Measurements from ENCODE around the gene GPANK1. TPM values are rescaled to one million over a fixed set of nuclear protein-coding genes. Genes with fewer than 3 reads are reported as not detected.

Gene GPANK1
- total RNA-seq, 4 donors from 2014 or later: 22.3 to 32.5 (median 24.3) TPM

DNA sequence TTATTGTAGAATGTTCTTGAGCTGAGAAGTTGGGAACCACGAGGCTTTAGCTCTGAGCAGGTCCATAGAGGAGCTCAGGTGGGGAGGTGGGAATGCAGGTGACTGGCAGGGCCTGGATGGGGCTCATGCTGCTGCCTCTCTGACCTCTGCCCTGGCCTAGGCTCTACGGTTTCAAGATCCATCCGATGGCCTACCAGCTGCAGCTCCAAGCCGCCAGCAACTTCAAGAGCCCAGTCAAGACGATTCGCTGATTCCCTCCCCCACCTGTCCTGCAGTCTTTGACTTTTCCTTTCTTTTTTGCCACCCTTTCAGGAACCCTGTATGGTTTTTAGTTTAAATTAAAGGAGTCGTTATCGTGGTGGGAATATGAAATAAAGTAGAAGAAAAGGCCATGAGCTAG lies 4.9 kb upstream of the GPANK1 start, which contains the start of gene LY6G5B:
LY6G5B (plus strand) TSS at position 301 of the 400 bp plus-strand sequence. CDS start 975 bp downstream, outside the sequence.
- WGBS, 2 donors: 81 to 88% methylated on average over 8 of the region's 8 CpGs
- intact Hi-C loops (cut with DNase I; ENCODE audit: low total_unique reads): no loop called here
- DNase-seq (ENCODE audit: low spot score in 2 of 2): no peak

DNA sequence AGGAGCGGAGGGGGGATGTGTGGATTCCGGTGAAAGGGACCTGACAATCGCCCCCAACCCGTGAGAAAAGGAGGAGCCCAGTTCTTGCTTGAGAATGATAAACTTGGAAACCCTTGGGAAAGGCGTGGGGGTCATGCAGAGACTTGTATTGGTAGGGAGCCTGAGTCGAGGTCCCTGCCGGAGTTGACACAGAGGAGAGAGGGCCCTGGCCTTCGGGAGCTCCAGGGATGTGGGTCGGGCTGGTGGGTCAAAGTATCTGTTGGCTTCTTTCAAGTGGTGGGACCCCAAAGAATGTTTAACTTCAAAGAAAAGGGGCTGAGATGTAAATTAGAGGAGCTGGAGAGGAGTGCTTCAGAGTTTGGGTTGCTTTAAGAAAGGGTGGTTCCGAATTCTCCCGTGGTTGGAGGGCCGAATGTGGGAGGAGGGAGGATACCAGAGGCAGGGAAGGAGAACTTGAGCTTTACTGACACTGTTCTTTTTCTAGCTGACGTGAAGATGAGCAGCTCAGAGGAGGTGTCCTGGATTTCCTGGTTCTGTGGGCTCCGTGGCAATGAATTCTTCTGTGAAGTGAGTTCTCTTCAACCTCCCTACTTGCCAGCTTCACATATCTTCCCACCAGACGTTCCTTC lies 1.7 kb upstream of the GPANK1 start:
- 2 to 3% methylated on average over 15 of the region's 15 CpGs for WGBS, 2 donors
- H3K4me3 ChIP-seq (ENCODE audit: low read depth, poor library complexity, severe bottlenecking): peak overlapping the region; percentile 72
- DNase-seq (ENCODE audit: low spot score in 2 of 2): no peak
- intact Hi-C loops (cut with DNase I; ENCODE audit: low total_unique reads): no loop called here
- TF ChIP-seq, protein P1, sequence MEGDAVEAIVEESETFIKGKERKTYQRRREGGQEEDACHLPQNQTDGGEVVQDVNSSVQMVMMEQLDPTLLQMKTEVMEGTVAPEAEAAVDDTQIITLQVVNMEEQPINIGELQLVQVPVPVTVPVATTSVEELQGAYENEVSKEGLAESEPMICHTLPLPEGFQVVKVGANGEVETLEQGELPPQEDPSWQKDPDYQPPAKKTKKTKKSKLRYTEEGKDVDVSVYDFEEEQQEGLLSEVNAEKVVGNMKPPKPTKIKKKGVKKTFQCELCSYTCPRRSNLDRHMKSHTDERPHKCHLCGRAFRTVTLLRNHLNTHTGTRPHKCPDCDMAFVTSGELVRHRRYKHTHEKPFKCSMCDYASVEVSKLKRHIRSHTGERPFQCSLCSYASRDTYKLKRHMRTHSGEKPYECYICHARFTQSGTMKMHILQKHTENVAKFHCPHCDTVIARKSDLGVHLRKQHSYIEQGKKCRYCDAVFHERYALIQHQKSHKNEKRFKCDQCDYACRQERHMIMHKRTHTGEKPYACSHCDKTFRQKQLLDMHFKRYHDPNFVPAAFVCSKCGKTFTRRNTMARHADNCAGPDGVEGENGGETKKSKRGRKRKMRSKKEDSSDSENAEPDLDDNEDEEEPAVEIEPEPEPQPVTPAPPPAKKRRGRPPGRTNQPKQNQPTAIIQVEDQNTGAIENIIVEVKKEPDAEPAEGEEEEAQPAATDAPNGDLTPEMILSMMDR (IDR thresholded peaks at IDR 0.05): no peak
- TF ChIP-seq POLR2A (IDR thresholded peaks at IDR 0.05): no peak

More for the DNA sequence above, 4.9 kb upstream of the GPANK1 start, which contains the start of gene LY6G5B:
- H3K4me3 ChIP-seq (ENCODE audit: low read depth, poor library complexity, severe bottlenecking): no peak within 1 kb of the TSS
- TF ChIP-seq, protein P1 (IDR thresholded peaks at IDR 0.05): no peak
- TF ChIP-seq POLR2A (IDR thresholded peaks at IDR 0.05): no peak

DNA sequence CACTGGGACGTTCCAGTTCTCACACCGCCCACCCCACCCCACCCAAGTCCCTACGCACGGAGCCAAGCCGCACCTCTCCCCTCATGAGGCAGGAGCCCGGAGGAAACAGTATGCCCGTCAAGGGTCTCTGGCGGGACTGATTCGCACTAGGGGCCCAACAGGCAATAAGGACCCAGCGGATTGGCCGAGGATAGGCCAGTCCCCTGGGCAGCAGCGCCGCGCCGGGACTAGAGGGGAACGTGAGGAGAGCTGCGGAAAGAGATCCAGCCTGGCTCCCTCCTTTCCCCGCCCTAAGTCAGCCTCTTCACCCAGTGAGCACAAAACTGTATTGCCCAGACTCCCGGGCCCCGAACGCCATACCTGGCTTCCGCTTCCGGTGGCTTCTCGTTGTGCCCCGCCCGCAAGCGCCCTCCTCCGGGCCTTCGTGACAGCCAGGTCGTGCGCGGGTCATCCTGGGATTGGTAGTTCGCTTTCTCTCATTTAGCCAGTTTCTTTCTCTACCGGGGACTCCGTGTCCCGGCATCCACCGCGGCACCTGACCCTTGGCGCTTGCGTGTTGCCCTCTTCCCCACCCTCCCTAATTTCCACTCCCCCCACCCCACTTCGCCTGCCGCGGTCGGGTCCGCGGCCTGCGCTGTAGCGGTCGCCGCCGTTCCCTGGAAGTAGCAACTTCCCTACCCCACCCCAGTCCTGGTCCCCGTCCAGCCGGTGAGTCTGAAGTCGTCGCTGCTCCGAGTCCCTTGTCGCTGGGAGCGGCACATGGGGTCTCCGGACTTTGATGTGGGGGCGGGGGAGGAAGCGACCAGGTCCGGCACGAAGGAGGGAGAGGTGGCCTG lies 922 bp upstream of the GPANK1 start, which contains the start of gene CSNK2B:
CSNK2B (plus strand) TSS at position 580 of the 836 bp plus-strand sequence. CDS start 752 bp downstream, outside the sequence.
- peak; percentile 99 to 100 for DNase-seq (ENCODE audit: low spot score in 2 of 2)
- H3K4me3 ChIP-seq (ENCODE audit: low read depth, poor library complexity, severe bottlenecking): peak within 1 kb of the TSS; percentile 72
- WGBS, 2 donors: 0 to 1% methylated on average over 55 to 62 of the region's 63 CpGs
- intact Hi-C loops (cut with DNase I; ENCODE audit: low total_unique reads): no loop called here
- no peak for TF ChIP-seq POLR2A (IDR thresholded peaks at IDR 0.05)

DNA sequence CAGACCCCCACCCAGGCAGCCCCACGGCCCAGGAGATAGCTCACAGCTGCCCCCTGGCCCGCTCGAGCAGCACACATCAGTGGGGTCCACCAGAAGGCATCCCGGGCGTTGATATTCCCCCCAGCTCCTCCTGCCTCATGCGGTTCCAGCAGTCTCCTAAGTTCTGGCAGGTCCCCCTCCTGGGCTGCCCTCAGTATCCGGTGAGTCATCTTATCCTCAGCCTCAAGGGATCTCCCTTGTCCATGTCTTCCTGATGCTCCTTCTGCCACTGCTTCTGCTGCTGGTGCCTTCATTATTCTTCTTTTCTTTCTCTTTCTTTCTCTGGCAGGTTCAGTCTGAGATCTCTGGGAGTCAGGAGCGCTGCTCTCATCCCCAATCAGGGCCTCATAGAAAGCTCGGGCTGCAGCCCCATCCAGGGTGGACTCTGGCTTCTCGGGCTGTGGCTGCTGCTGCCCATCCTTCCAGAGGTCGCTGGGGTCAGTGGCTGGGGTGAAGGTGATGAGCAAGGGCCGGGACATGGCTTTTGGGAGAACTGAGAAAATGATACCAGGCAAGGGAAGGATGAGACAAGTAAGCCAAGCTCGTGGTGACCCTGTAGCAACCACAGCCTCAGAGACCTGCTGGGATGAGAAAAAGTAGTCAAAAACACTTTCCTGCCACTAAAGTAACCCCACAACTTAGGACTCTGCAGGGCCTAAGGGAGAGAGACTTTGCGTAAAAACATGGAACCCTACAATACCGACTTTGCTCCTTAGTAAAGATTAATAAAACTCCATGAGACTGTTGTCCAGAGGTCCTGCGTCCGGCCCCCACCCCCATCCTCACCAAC lies 622 bp downstream of the GPANK1 start:
- peak overlapping the region; percentile 61 for H3K4me3 ChIP-seq (ENCODE audit: low read depth, poor library complexity, severe bottlenecking)
- intact Hi-C loops (cut with DNase I; ENCODE audit: low total_unique reads): no loop called here
- peak; percentile 54 to 90 for DNase-seq (ENCODE audit: low spot score in 2 of 2)
- no peak for TF ChIP-seq POLR2A (IDR thresholded peaks at IDR 0.05)
- TF ChIP-seq, protein P1 (IDR thresholded peaks at IDR 0.05): no peak
- 10 to 16% methylated on average over 17 of the region's 17 CpGs for WGBS, 2 donors

DNA sequence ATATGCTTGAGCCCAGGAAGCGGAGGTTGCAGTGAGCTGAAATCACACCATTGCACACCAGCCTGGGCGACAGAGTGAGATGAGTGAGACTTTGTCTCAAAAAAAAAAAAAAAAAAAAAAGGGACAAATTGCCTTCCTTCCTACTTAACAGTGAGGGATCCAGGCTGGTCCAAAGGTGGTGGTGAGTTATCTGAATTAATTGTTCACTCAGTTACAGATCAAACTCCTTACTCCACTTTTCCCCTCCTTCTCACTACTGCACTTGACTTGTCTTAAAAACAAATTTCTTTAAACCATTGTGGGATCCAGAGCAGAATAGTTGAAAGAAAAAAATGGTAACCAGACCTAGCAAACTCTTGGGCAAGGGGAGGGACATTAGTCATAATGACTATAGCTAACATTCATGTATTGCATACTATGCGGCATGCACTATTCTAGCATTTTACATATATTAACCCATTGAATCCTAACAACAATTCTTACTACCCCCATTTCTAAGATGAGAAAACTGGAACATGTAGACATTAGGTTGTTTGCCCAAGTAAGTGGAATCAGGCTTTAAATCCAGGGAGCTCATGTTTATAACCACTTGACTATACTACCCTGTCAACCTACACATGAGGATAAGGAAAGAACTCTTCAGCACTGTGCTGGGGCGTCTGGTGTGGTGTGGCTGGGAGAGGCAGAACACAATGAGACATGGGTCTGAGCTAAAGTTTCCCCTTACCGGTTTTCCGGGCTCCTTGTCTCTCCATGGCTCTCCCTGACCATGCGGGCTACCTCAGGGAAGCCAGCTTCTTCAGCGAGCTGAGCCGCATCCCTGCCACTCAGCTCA lies 1.5 kb downstream of the GPANK1 start:
- DNase-seq (ENCODE audit: low spot score in 2 of 2): no peak
- 49% methylated on average over 9 of the region's 9 CpGs for WGBS, 2 donors
- H3K4me3 ChIP-seq (ENCODE audit: low read depth, poor library complexity, severe bottlenecking): no peak overlapping the region
- TF ChIP-seq, protein P1 (IDR thresholded peaks at IDR 0.05): no peak
- TF ChIP-seq POLR2A (IDR thresholded peaks at IDR 0.05): no peak
- intact Hi-C loops (cut with DNase I; ENCODE audit: low total_unique reads): no loop called here
